HepG2 (cell line): ENCODE measurements around the gene PPIA. TPM values are rescaled to one million over a fixed set of nuclear protein-coding genes. Genes with fewer than 3 reads are reported as not detected.

ENCODE experiments used
- CEBPB ChIP-seq: IDR thresholded peaks from 2 replicates; pipeline ENCODE4 v1.6.1; 2011; ENCODE audit warnings: low read depth, low read length, improper control_type of control experiment, borderline replicate concordance
- CEBPG ChIP-seq: IDR thresholded peaks from 2 replicates; pipeline ENCODE4 v1.6.1; 2016
- ETV5 ChIP-seq: IDR thresholded peaks from 2 replicates; pipeline ENCODE4 v1.6.1; 2018; ENCODE audit warnings: missing biosample characterization, missing genetic modification reagents, inconsistent platforms, borderline replicate concordance
- FOXJ3 ChIP-seq: sonication (generic); formaldehyde crosslinking; IDR thresholded peaks from 2 replicates; pipeline ENCODE4 v1.4.0; 2020; ENCODE audit warnings: missing genetic modification reagents, mild to moderate bottlenecking, borderline replicate concordance
- HNRNPUL1 ChIP-seq: fragments of 200-400 bp; formaldehyde crosslinking; IDR thresholded peaks from 2 replicates; pipeline ENCODE4 v1.6.1; 2017; ENCODE audit warnings: low read depth, mild to moderate bottlenecking, low read length, moderate library complexity
- MIXL1 ChIP-seq: IDR thresholded peaks from 2 replicates; pipeline ENCODE4 v1.6.1; 2016
- NCOA1 ChIP-seq: sonication (generic); formaldehyde crosslinking; IDR thresholded peaks from 2 replicates; pipeline ENCODE4 v1.9.0; 2021; ENCODE audit warnings: missing genetic modification reagents
- SUZ12 ChIP-seq: fragments of 150-350 bp; IDR thresholded peaks from 2 replicates; pipeline ENCODE4 v1.6.1; 2014; ENCODE audit warnings: low read depth, low read length
- ZBTB21 ChIP-seq: sonication (generic); formaldehyde crosslinking; IDR thresholded peaks from 2 replicates; pipeline ENCODE4 v1.4.0; 2020; ENCODE audit warnings: missing genetic modification reagents
- ZNF460 ChIP-seq: sonication (generic); formaldehyde crosslinking; IDR thresholded peaks from 2 replicates; pipeline ENCODE4 v1.5.1; 2020; ENCODE audit warnings: missing genetic modification reagents, mild to moderate bottlenecking, borderline replicate concordance
- ZNF547 ChIP-seq: sonication (generic); formaldehyde crosslinking; IDR thresholded peaks from 2 replicates; pipeline ENCODE4 v1.5.1; 2020; ENCODE audit warnings: mild to moderate bottlenecking, missing genetic modification reagents
- ZNF577 ChIP-seq: sonication (generic); formaldehyde crosslinking; IDR thresholded peaks from 2 replicates; pipeline ENCODE4 v1.4.0; 2020; ENCODE audit warnings: mild to moderate bottlenecking, low read depth, missing genetic modification reagents, borderline replicate concordance
- ZNF703 ChIP-seq: sonication (generic); formaldehyde crosslinking; IDR thresholded peaks from 2 replicates; pipeline ENCODE4 v1.5.1; 2020; ENCODE audit warnings: missing genetic modification reagents, mild to moderate bottlenecking, moderate library complexity, borderline replicate concordance
- ZNF775 ChIP-seq: sonication (generic); formaldehyde crosslinking; IDR thresholded peaks from 2 replicates; pipeline ENCODE4 v1.4.0; 2020; ENCODE audit warnings: missing genetic modification reagents, mild to moderate bottlenecking, moderate library complexity, borderline replicate concordance
- ZNF839 ChIP-seq: sonication (generic); formaldehyde crosslinking; IDR thresholded peaks from 2 replicates; pipeline ENCODE4 v1.4.0; 2020; ENCODE audit warnings: missing genetic modification reagents, mild to moderate bottlenecking, borderline replicate concordance
- ZSCAN20 ChIP-seq: sonication (generic); formaldehyde crosslinking; IDR thresholded peaks from 2 replicates; pipeline ENCODE4 v1.4.0; 2020; ENCODE audit warnings: missing genetic modification reagents, mild to moderate bottlenecking, borderline replicate concordance
- polyA plus RNA-seq, 8 experiments: library from polyadenylated mRNA; depleted of rRNA in 3 of 8; stranded (reverse) in 7 of 8; unstranded in 1 of 8; fragments of >200 nt; fragmentation: Illumina TruSeq in 4 of 8; extraction: Trizol in 4 of 8; gene quantifications; 2 replicates each; pipeline versions ENCODE4 v1.2.1 to v1.2.3, GENCODE V29; 2011 to 2016; ENCODE audit warnings: low read depth in 4 of 8, missing spikeins in 1 of 8, mixed read lengths in 1 of 8; ENCODE audit not compliant: insufficient read depth in 1 of 8
- total RNA-seq, 5 experiments: library from RNA; depleted of rRNA; stranded (reverse); fragments of >200 nt; fragmentation: Illumina TruSeq; extraction: Trizol; gene quantifications; 2 replicates each; pipeline ENCODE4 v1.2.3, GENCODE V29; 2016; ENCODE audit warnings: low read depth in 1 of 5
- TF ChIP-seq, protein P1 (sequence below): sonication (generic); formaldehyde crosslinking; IDR thresholded peaks from 2 replicates; pipeline ENCODE4 v1.5.1; 2020; ENCODE audit warnings: mild to moderate bottlenecking, missing genetic modification reagents, borderline replicate concordance
- TF ChIP-seq, protein P2 (sequence below): sonication (generic); formaldehyde crosslinking; IDR thresholded peaks from 2 replicates; pipeline ENCODE4 v1.4.0; 2020; ENCODE audit warnings: mild to moderate bottlenecking, missing genetic modification reagents, borderline replicate concordance
- TF ChIP-seq, protein P3 (sequence below): sonication (generic); formaldehyde crosslinking; IDR thresholded peaks from 2 replicates; pipeline ENCODE4 v1.8.0; 2022; ENCODE audit warnings: mild to moderate bottlenecking, missing genetic modification reagents; ENCODE audit not compliant: insufficient replicate concordance
- TF ChIP-seq, protein P4 (sequence below): sonication (generic); formaldehyde crosslinking; IDR thresholded peaks from 2 replicates; pipeline ENCODE4 v1.8.1; 2023; ENCODE audit warnings: mild to moderate bottlenecking, inconsistent platforms, moderate library complexity, missing genetic modification reagents, borderline replicate concordance

PPIA gene
- total and polyA plus RNA-seq, 2 of the 13 experiments (the other 11 are each of a cell fraction or from before 2014, with no cell fraction given): 2,268 to 3,010 TPM

DNA sequence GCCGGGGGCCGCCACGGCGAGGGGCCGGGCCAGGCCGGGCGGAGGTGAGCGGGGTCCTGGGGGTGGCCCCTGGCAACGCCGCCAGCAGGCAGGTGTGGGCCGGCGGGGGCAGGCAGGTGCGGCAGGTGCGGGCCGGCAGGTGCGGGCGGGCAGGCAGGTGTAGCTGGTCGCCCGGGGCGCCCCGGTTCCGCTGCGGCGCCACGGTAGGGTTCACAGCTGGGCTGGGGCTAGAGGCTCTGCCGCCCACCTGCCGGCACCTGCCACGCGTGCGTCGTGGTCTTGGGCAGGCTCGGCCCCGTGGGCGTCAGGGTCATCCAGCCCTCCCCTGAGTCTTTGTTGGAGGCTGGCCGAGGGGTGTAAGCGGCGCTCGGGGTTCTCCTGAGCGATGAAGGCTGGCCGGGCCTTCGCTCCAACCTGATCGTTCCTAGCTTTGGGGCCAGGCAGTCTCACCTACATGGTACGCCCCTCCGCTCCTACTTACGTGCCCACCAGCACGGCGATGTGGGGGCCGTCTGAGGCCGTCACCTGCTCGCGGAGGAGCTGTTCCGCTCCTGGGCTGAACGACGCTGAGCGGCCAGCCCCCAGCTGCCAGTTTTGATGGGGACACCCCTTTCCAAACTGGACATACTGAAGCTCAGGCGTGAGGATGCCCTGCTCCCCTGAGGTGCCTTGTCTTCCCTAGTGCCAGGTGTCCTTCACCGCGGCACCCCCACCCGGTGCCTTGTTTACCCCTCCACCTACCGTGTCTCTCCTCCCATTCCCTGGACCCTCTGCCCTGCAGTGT is 47.3 kb upstream of the PPIA start (continued):
- TF ChIP-seq, protein P1, sequence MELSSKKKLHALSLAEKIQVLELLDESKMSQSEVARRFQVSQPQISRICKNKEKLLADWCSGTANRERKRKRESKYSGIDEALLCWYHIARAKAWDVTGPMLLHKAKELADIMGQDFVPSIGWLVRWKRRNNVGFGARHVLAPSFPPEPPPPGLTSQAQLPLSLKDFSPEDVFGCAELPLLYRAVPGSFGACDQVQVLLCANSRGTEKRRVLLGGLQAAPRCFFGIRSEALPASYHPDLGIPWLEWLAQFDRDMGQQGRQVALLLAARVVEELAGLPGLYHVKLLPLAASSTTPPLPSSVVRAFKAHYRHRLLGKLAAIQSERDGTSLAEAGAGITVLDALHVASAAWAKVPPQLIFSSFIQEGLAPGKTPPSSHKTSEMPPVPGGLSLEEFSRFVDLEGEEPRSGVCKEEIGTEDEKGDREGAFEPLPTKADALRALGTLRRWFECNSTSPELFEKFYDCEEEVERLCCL (CRISPR knock-in tag): no peak
- TF ChIP-seq ZNF577: no peak
- 0 out of 2 replicates have a peak, but pooled peaks have one; percentile 25 for TF ChIP-seq ZNF839 (CRISPR knock-in tag)
- TF ChIP-seq MIXL1 (CRISPR knock-in tag): no peak
- TF ChIP-seq, protein P2, sequence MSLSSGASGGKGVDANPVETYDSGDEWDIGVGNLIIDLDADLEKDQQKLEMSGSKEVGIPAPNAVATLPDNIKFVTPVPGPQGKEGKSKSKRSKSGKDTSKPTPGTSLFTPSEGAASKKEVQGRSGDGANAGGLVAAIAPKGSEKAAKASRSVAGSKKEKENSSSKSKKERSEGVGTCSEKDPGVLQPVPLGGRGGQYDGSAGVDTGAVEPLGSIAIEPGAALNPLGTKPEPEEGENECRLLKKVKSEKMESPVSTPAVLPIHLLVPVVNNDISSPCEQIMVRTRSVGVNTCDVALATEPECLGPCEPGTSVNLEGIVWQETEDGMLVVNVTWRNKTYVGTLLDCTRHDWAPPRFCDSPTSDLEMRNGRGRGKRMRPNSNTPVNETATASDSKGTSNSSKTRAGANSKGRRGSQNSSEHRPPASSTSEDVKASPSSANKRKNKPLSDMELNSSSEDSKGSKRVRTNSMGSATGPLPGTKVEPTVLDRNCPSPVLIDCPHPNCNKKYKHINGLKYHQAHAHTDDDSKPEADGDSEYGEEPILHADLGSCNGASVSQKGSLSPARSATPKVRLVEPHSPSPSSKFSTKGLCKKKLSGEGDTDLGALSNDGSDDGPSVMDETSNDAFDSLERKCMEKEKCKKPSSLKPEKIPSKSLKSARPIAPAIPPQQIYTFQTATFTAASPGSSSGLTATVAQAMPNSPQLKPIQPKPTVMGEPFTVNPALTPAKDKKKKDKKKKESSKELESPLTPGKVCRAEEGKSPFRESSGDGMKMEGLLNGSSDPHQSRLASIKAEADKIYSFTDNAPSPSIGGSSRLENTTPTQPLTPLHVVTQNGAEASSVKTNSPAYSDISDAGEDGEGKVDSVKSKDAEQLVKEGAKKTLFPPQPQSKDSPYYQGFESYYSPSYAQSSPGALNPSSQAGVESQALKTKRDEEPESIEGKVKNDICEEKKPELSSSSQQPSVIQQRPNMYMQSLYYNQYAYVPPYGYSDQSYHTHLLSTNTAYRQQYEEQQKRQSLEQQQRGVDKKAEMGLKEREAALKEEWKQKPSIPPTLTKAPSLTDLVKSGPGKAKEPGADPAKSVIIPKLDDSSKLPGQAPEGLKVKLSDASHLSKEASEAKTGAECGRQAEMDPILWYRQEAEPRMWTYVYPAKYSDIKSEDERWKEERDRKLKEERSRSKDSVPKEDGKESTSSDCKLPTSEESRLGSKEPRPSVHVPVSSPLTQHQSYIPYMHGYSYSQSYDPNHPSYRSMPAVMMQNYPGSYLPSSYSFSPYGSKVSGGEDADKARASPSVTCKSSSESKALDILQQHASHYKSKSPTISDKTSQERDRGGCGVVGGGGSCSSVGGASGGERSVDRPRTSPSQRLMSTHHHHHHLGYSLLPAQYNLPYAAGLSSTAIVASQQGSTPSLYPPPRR (CRISPR knock-in tag): no peak
- no peak for TF ChIP-seq ZBTB21 (CRISPR knock-in tag)
- TF ChIP-seq CEBPG (CRISPR knock-in tag): no peak
- TF ChIP-seq ZNF547: no peak
- no peak for TF ChIP-seq FOXJ3 (CRISPR knock-in tag)
- no peak for TF ChIP-seq NCOA1
- TF ChIP-seq ZSCAN20 (CRISPR knock-in tag): no peak
- no peak for TF ChIP-seq HNRNPUL1
- TF ChIP-seq SUZ12: no peak
- TF ChIP-seq ZNF775 (CRISPR knock-in tag): no peak
- no peak for TF ChIP-seq ZNF703 (CRISPR knock-in tag)
- no peak for TF ChIP-seq ETV5 (CRISPR knock-in tag)
- no peak for TF ChIP-seq ZNF460
- TF ChIP-seq, protein P3, sequence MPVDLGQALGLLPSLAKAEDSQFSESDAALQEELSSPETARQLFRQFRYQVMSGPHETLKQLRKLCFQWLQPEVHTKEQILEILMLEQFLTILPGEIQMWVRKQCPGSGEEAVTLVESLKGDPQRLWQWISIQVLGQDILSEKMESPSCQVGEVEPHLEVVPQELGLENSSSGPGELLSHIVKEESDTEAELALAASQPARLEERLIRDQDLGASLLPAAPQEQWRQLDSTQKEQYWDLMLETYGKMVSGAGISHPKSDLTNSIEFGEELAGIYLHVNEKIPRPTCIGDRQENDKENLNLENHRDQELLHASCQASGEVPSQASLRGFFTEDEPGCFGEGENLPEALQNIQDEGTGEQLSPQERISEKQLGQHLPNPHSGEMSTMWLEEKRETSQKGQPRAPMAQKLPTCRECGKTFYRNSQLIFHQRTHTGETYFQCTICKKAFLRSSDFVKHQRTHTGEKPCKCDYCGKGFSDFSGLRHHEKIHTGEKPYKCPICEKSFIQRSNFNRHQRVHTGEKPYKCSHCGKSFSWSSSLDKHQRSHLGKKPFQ (CRISPR knock-in tag): no peak
- TF ChIP-seq, protein P4, sequence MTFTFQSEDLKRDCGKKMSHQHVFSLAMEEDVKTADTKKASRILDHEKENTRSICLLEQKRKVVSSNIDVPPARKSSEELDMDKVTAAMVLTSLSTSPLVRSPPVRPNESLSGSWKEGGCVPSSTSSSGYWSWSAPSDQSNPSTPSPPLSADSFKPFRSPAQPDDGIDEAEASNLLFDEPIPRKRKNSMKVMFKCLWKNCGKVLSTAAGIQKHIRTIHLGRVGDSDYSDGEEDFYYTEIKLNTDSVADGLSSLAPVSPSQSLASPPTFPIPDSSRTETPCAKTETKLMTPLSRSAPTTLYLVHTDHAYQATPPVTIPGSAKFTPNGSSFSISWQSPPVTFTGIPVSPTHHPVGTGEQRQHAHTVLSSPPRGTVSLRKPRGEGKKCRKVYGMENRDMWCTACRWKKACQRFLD (CRISPR knock-in tag): no peak
- no peak for TF ChIP-seq CEBPB
